Astrocyte (in vitro differentiated cells and primary cell): ENCODE results near the gene HCAR2. TPM values are rescaled to one million over a fixed set of nuclear protein-coding genes. Genes with fewer than 3 reads are reported as not detected.

Source experiments
- DNase-seq: peaks from one replicate; pipeline ENCODE4 v3.0.0-alpha.2; 2010; ENCODE audit warnings: low read depth
- FAIRE-seq: peaks from 2 replicates; lab custom pipeline; 2011; peaks lifted over from hg19 to GRCh38; lab: Jason Lieb, UNC
- H2AFZ ChIP-seq: 2 replicates; pipeline ENCODE4 v1.6.0; 2012; ENCODE audit warnings: low read depth, low read length, inconsistent platforms
- H3K27ac ChIP-seq: 2 replicates; pipeline ENCODE4 v1.5.1; 2011; ENCODE audit warnings: low read depth, low read length, inconsistent platforms
- H3K27me3 ChIP-seq: 2 replicates; pipeline ENCODE4 v1.6.0; 2011; ENCODE audit warnings: low read length, inconsistent platforms; ENCODE audit not compliant: insufficient read depth
- H3K36me3 ChIP-seq: 2 replicates; pipeline ENCODE4 v1.5.1; 2011; ENCODE audit warnings: low read length, inconsistent platforms; ENCODE audit not compliant: insufficient read depth
- H3K4me1 ChIP-seq: 2 replicates; pipeline ENCODE4 v1.5.1; 2011; ENCODE audit warnings: low read length, inconsistent platforms; ENCODE audit not compliant: insufficient read depth
- H3K4me2 ChIP-seq: 2 replicates; pipeline ENCODE4 v1.6.0; 2012; ENCODE audit warnings: low read length, inconsistent platforms
- H3K4me3 ChIP-seq: 2 replicates; pipeline ENCODE4 v1.5.1; 2011; ENCODE audit warnings: low read depth, mild to moderate bottlenecking, low read length, inconsistent platforms; ENCODE audit not compliant: insufficient read depth
- H3K79me2 ChIP-seq: 2 replicates; pipeline ENCODE4 v1.6.0; 2012; ENCODE audit warnings: mild to moderate bottlenecking, low read length, inconsistent platforms; ENCODE audit not compliant: insufficient read depth
- H3K9ac ChIP-seq: 2 replicates; pipeline ENCODE4 v1.6.0; 2012; ENCODE audit warnings: mild to moderate bottlenecking, low read length, inconsistent platforms
- H3K9me3 ChIP-seq: 2 replicates; pipeline ENCODE4 v1.5.1; 2012; ENCODE audit warnings: low read depth, mild to moderate bottlenecking, low read length, inconsistent platforms; ENCODE audit not compliant: insufficient read depth
- H4K20me1 ChIP-seq: 2 replicates; pipeline ENCODE4 v1.6.0; 2012; ENCODE audit warnings: low read length, inconsistent platforms; ENCODE audit not compliant: insufficient read depth
- H3K27ac Mint-ChIP-seq: one replicate; pipeline ENCODE4 v1.8.0; 2021; ENCODE audit warnings: mild to moderate bottlenecking, mixed read lengths; ENCODE audit not compliant: unreplicated experiment
- H3K27me3 Mint-ChIP-seq: one replicate; pipeline ENCODE4 v1.8.0; 2021; ENCODE audit warnings: low read depth, mixed read lengths; ENCODE audit not compliant: unreplicated experiment
- H3K36me3 Mint-ChIP-seq: one replicate; pipeline ENCODE4 v1.8.0; 2021; ENCODE audit warnings: low read depth, mixed read lengths; ENCODE audit not compliant: unreplicated experiment
- H3K4me1 Mint-ChIP-seq: one replicate; pipeline ENCODE4 v1.8.0; 2021; ENCODE audit warnings: low read depth, mixed read lengths; ENCODE audit not compliant: unreplicated experiment
- H3K4me3 Mint-ChIP-seq: one replicate; pipeline ENCODE4 v1.8.0; 2021; ENCODE audit warnings: mild to moderate bottlenecking, moderate library complexity, mixed read lengths; ENCODE audit not compliant: unreplicated experiment
- H3K9me3 Mint-ChIP-seq: one replicate; pipeline ENCODE4 v1.8.0; 2021; ENCODE audit warnings: mild to moderate bottlenecking, mixed read lengths; ENCODE audit not compliant: unreplicated experiment
- CTCF ChIP-seq: IDR thresholded peaks from 2 replicates; pipeline ENCODE4 v1.5.1; 2011; ENCODE audit warnings: low read depth, mild to moderate bottlenecking, inconsistent platforms, low read length, moderate library complexity; ENCODE audit not compliant: insufficient read depth
- EZH2 ChIP-seq: IDR thresholded peaks from 2 replicates; pipeline ENCODE4 v1.6.1; 2012; ENCODE audit warnings: mild to moderate bottlenecking, low read length, inconsistent platforms; ENCODE audit not compliant: insufficient read depth
- total RNA-seq: library from RNA; stranded (reverse); gene quantifications from 2 replicates; pipeline ENCODE4 v1.2.1, GENCODE V29; 2021

The HCAR2 gene
- total RNA-seq, 1 donor from 2014 or later = not detected

DNA sequence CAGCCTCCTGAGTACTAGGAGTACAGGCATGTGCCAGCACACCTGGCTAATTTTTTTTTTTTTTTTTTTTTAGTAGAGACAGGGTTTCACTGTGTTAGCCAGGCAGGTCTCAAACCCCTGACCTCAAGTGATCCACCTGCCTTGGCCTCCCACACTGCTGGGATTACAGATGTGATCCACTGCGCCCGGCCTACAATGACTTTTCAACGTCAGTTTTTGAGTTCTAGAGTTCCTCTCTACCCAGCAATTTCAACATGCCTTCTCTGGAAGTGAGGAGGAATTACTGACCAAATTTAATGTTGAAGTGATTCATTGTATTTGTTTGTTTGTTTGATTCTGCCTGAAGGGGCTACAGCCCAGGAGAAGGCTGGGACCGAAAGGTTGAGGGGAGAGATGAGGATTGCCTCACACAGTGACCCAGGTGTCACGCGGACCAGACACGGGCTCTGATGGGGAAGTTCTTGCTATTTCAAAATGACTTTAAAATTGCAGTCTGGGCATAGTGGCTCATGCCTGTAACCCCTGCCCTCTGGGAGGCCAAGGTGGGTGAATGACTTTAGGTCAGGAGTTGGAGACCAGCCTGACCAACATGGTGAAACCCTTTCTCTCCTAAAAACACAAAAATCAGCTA is 40.9 kb upstream of the HCAR2 start:
- Histone ChIP-seq H3K4me3 (no peak overlapping the region), H4K20me1 (no peaks in the 10 kb centered on the region), H3K79me2 (no peaks in the 10 kb centered on the region), H3K27me3 (no peaks in the 10 kb centered on the region), H2AFZ (no peak overlapping the region), H3K4me2 (no peak overlapping the region), H3K27ac (no peak overlapping the region), H3K4me1 (no peaks in the 10 kb centered on the region), H3K9ac (no peak overlapping the region), H3K36me3 (no peaks in the 10 kb centered on the region), H3K9me3 (no peaks in the 10 kb centered on the region)
- no peak overlapping the region for H3K27ac Mint-ChIP-seq
- FAIRE-seq = no peak
- peaks cover 3% of the 10 kb centered on the region for H3K9me3 Mint-ChIP-seq
- DNase-seq = no peak
- TF ChIP-seq EZH2 (no peak), CTCF (no peak)
- H3K36me3 Mint-ChIP-seq = no peaks in the 10 kb centered on the region
- H3K27me3 Mint-ChIP-seq = no peaks in the 10 kb centered on the region
- H3K4me1 Mint-ChIP-seq = no peaks in the 10 kb centered on the region
- no peak overlapping the region for H3K4me3 Mint-ChIP-seq

DNA sequence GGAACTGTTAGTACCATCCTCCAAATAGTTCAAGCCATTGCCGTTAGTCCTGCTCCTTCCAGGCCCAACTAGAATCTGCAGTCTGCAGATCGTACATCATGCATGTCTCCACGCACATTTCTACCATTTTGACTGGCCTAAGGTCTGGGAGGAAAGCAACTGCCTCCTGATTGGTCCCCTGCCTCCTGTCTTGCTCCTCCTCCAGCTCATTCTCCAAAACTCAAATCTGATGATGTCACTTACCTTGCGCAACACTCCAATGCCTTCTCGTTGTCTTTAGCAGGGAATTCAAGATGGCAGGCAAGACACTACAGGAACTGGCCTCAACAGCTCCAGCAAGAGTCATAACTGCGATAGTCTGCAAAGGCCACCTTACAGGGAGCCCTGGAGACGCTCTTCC is 37.2 kb upstream of the HCAR2 start:
- Histone ChIP-seq H2AFZ (no peak overlapping the region), H3K36me3 (no peaks in the 10 kb centered on the region), H3K27me3 (no peaks in the 10 kb centered on the region), H3K27ac (no peak overlapping the region), H4K20me1 (no peaks in the 10 kb centered on the region), H3K4me1 (no peaks in the 10 kb centered on the region), H3K4me3 (no peak overlapping the region), H3K4me2 (no peak overlapping the region), H3K9ac (no peak overlapping the region), H3K79me2 (no peaks in the 10 kb centered on the region), H3K9me3 (no peaks in the 10 kb centered on the region)
- no peaks in the 10 kb centered on the region for H3K36me3 Mint-ChIP-seq
- FAIRE-seq (no peak), DNase-seq (no peak)
- no peak for TF ChIP-seq EZH2
- TF ChIP-seq CTCF = no peak
- no peaks in the 10 kb centered on the region for H3K27me3 Mint-ChIP-seq
- H3K27ac Mint-ChIP-seq = no peak overlapping the region
- H3K4me3 Mint-ChIP-seq = no peak overlapping the region
- H3K4me1 Mint-ChIP-seq = peaks cover 2% of the 10 kb centered on the region
- H3K9me3 Mint-ChIP-seq = peaks cover 3% of the 10 kb centered on the region

DNA sequence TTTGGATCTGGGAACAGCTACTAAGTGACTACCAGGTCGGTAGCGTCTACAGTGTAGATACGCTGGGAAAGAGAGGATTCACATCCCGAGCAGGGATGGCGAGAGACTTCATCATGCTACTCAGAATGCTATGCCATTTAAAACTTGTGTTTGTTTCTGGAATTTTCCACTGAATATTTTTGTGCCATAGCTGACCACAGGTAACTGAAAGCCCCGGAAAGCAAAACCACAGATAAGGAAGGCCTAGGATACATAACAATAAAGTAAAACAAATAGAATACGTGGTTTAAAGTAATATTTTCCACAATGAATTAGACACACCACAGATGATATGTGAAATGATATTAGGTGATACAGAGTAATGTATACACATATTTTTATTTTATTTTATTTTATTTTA is 35.4 kb upstream of the HCAR2 start:
- Mint-ChIP-seq H3K36me3 (no peaks in the 10 kb centered on the region), H3K27me3 (no peaks in the 10 kb centered on the region), H3K4me1 (peaks cover 2% of the 10 kb centered on the region), H3K27ac (no peak overlapping the region), H3K9me3 (peaks cover 3% of the 10 kb centered on the region), H3K4me3 (no peak overlapping the region)
- Histone ChIP-seq H3K4me3 (no peak overlapping the region), H3K27ac (no peak overlapping the region), H3K79me2 (no peaks in the 10 kb centered on the region), H3K27me3 (peaks cover under 1% of the 10 kb centered on the region), H3K36me3 (no peaks in the 10 kb centered on the region), H3K9ac (no peak overlapping the region), H3K4me2 (no peak overlapping the region), H2AFZ (no peak overlapping the region), H3K9me3 (no peaks in the 10 kb centered on the region), H3K4me1 (no peaks in the 10 kb centered on the region), H4K20me1 (no peaks in the 10 kb centered on the region)
- FAIRE-seq (no peak), DNase-seq (peak; percentile 67)
- TF ChIP-seq CTCF = no peak
- no peak for TF ChIP-seq EZH2
